Activated naive CD4-positive, alpha-beta T cell treated with anti-CD3 and anti-CD28 coated beads, Interleukin-2, amount 10 ng/mL, durations not matched to agents 7 days and 5 days (primary cell): ENCODE results near the gene FAM193A.
"Not testable (repeated sequence)": the region's sequence is repeated elsewhere in the genome, so short reads cannot be mapped to it uniquely, and the experiment has no call there.

Experiments
- CTCF ChIA-PET: fragments of 350-600 bp; sonication (Branson Sonifier 250); formaldehyde crosslinking; loops from one replicate; lab custom pipeline; 2021; ENCODE audit warnings: antibody characterized with exemption; lab: Charles Lee
- DNase-seq: peaks from one replicate; pipeline ENCODE4 v3.0.0-alpha.2; 2020
- H3K27ac Mint-ChIP-seq: one replicate; pipeline ENCODE4 v1.8.0; 2021; ENCODE audit warnings: mild to moderate bottlenecking, moderate library complexity, mixed read lengths
- H3K27me3 Mint-ChIP-seq: one replicate; pipeline ENCODE4 v1.8.0; 2021; ENCODE audit warnings: mild to moderate bottlenecking, mixed read lengths
- H3K36me3 Mint-ChIP-seq: one replicate; pipeline ENCODE4 v1.8.0; 2021; ENCODE audit warnings: mixed read lengths
- H3K4me1 Mint-ChIP-seq: one replicate; pipeline ENCODE4 v1.8.0; 2021; ENCODE audit warnings: mixed read lengths
- H3K4me3 Mint-ChIP-seq: one replicate; pipeline ENCODE4 v1.8.0; 2021; ENCODE audit warnings: mild to moderate bottlenecking, moderate library complexity, mixed read lengths
- H3K9me3 Mint-ChIP-seq: one replicate; pipeline ENCODE4 v1.8.0; 2021; ENCODE audit warnings: mixed read lengths

FAM193A gene

GRCh38 chr4:2598511-2599303, 62.3 kb downstream of the FAM193A start:
- H3K9me3 Mint-ChIP-seq: no peaks in the 10 kb centered on the region
- CTCF ChIA-PET: interaction anchor here (1.4 kb wide), 1 partner anchor 115 kb away, joined by 4 read pairs; no protein-coding TSS in a partner anchor
- DNase-seq: no peak
- peaks cover 26% of the 10 kb centered on the region for H3K36me3 Mint-ChIP-seq
- no peaks in the 10 kb centered on the region for H3K27me3 Mint-ChIP-seq
- H3K4me1 Mint-ChIP-seq: peaks cover 34% of the 10 kb centered on the region
- H3K27ac Mint-ChIP-seq: peak overlapping the region; percentile 62
- H3K4me3 Mint-ChIP-seq: no peak overlapping the region

DNA sequence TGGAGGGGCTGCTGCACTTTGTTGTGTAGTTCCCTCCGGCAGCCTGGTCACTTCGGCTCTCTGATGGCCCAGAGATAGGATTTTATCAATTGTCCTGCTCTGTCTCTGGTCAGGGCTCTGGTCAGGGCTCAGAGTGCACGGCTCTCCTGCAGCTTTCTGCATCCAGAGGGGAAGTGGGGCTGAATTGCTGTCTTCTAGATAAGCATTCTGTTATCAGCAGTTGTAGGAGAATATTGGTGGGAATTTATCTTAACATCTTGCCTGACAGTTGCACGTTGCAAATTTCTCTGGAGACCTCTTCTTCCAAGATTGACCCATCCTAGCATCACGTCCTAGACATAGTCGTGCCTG, 62.8 kb downstream of the FAM193A start:
- Mint-ChIP-seq H3K9me3 (no peaks in the 10 kb centered on the region), H3K4me3 (no peak overlapping the region), H3K27ac (peak overlapping the region; percentile 35), H3K4me1 (peaks cover 36% of the 10 kb centered on the region), H3K36me3 (peaks cover 28% of the 10 kb centered on the region), H3K27me3 (no peaks in the 10 kb centered on the region)
- no peak for DNase-seq
- CTCF ChIA-PET: interaction anchor here (1.4 kb wide), 1 partner anchor 115 kb away, joined by 4 read pairs; no protein-coding TSS in a partner anchor

- peaks cover 32% of the 10 kb centered on the region for H3K36me3 Mint-ChIP-seq
- DNase-seq: no peak
- CTCF ChIA-PET: no interaction called here
- H3K4me1 Mint-ChIP-seq: peaks cover 35% of the 10 kb centered on the region
- H3K27ac Mint-ChIP-seq: no peak overlapping the region
- no peaks in the 10 kb centered on the region for H3K9me3 Mint-ChIP-seq
- H3K27me3 Mint-ChIP-seq: no peaks in the 10 kb centered on the region
- H3K4me3 Mint-ChIP-seq: no peak overlapping the region
Measured at GRCh38 chr4:2600878-2601277, 64.4 kb downstream of the FAM193A start.

GRCh38 chr4:2604614-2605013, 68.2 kb downstream of the FAM193A start:
- Mint-ChIP-seq H3K27me3 (no peaks in the 10 kb centered on the region), H3K27ac (no peak overlapping the region), H3K4me1 (peaks cover 11% of the 10 kb centered on the region), H3K9me3 (no peaks in the 10 kb centered on the region), H3K4me3 (no peak overlapping the region), H3K36me3 (peaks cover 16% of the 10 kb centered on the region)
- CTCF ChIA-PET: no interaction called here
- no peak for DNase-seq

DNA sequence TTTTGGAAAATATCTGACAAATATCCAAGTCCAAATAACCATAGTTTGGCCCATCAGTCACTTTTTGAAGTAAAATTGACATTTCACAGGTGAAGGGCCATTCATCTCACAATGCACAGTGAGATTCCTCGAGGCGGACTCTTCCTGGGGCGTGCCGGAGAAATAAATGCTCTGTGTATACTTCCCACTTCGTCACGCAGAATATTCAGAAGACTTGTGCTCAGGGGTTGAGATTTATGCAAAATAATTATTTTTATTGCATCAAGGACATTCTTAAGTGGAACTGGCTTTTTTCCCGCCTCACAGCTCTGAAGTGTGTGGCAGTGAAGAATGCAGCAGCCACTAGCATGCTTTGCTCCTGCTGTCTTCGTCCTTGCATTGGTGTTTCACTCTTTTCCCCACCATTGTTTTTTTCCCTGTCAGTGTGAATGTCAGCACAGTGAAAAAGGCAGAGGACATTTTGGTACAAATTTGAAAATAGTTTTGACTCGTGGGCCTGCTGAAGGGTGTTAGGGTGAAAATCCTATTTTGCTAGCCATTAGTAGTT, 70.6 kb downstream of the FAM193A start:
- CTCF ChIA-PET: no interaction called here
- DNase-seq: no peak
- peaks cover 11% of the 10 kb centered on the region for H3K36me3 Mint-ChIP-seq
- peaks cover 3% of the 10 kb centered on the region for H3K4me1 Mint-ChIP-seq
- no peaks in the 10 kb centered on the region for H3K9me3 Mint-ChIP-seq
- H3K27ac Mint-ChIP-seq: no peak overlapping the region
- H3K4me3 Mint-ChIP-seq: no peak overlapping the region
- H3K27me3 Mint-ChIP-seq: no peaks in the 10 kb centered on the region

DNA sequence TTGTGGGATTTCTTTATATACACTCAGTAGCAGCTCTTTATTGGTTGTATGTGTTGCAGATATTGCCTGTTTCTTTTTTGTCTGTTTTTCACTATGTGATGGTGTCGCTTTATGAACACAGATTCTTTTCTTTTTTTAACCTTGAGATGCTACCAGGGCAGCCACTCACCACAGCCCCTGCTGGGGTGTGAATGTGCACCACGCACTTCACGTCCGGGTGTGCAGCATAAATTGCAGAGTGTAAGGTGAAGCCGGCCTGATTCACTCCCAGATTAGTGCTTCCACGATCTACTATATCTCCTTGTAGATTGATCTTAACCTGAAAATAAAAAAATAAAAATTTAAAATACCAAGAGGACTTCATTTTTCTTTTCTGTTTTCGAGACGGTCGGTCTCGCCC, 71.4 kb downstream of the FAM193A start:
- DNase-seq: no peak
- CTCF ChIA-PET: no interaction called here
- H3K9me3 Mint-ChIP-seq: no peaks in the 10 kb centered on the region
- peaks cover 11% of the 10 kb centered on the region for H3K36me3 Mint-ChIP-seq
- H3K27me3 Mint-ChIP-seq: no peaks in the 10 kb centered on the region
- peaks cover 3% of the 10 kb centered on the region for H3K4me1 Mint-ChIP-seq
- no peak overlapping the region for H3K27ac Mint-ChIP-seq
- H3K4me3 Mint-ChIP-seq: no peak overlapping the region

GRCh38 chr4:2608291-2608690, 71.8 kb downstream of the FAM193A start:
- H3K27ac Mint-ChIP-seq: no peak overlapping the region
- CTCF ChIA-PET: no interaction called here
- H3K4me3 Mint-ChIP-seq: no peak overlapping the region
- H3K36me3 Mint-ChIP-seq: peaks cover 11% of the 10 kb centered on the region
- no peaks in the 10 kb centered on the region for H3K9me3 Mint-ChIP-seq
- peaks cover 3% of the 10 kb centered on the region for H3K4me1 Mint-ChIP-seq
- no peak for DNase-seq
- no peaks in the 10 kb centered on the region for H3K27me3 Mint-ChIP-seq

- Mint-ChIP-seq H3K36me3 (peaks cover 4% of the 10 kb centered on the region), H3K4me3 (no peak overlapping the region), H3K27me3 (no peaks in the 10 kb centered on the region), H3K9me3 (no peaks in the 10 kb centered on the region), H3K27ac (no peak overlapping the region), H3K4me1 (peaks cover 2% of the 10 kb centered on the region)
- CTCF ChIA-PET: interaction anchor here (0.7 kb wide), 1 partner anchor 15 kb away, joined by 3 read pairs; no protein-coding TSS in a partner anchor
- DNase-seq: no peak
Measured at GRCh38 chr4:2615821-2616220, 79.4 kb downstream of the FAM193A start.

- CTCF ChIA-PET: no interaction called here
- Mint-ChIP-seq H3K27ac (no peak overlapping the region), H3K4me3 (no peak overlapping the region), H3K9me3 (no peaks in the 10 kb centered on the region), H3K4me1 (peaks cover 2% of the 10 kb centered on the region), H3K36me3 (peaks cover 4% of the 10 kb centered on the region), H3K27me3 (no peaks in the 10 kb centered on the region)
- DNase-seq: no peak
Measured at GRCh38 chr4:2617955-2618354, 81.5 kb downstream of the FAM193A start.

- not testable (repeated sequence) for H3K4me3 Mint-ChIP-seq
Measured at GRCh38 chr4:2618729-2619128, 82.3 kb downstream of the FAM193A start.

DNA sequence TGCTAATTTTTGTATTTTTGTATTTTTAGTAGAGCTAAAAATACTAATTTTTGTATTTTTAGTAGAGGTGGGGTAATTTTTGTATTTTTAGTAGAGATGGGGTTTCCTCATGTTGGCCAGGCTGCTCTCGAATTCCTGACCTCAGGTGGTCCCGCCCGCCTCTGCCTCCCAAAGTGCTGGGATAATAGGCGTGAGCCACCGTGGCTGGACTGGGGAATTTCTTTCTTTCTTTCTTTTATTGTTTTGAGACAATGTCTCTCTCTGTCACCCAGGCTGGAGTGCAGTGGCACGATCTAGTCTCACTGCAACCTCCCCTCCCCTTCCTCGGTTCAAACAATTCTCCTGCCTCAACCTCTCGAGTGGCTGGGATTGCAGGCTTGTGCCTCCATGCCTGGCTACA, 83.0 kb downstream of the FAM193A start:
- Mint-ChIP-seq H3K36me3 (peaks cover 4% of the 10 kb centered on the region), H3K4me3 (no peak overlapping the region), H3K4me1 (peaks cover 2% of the 10 kb centered on the region), H3K9me3 (no peaks in the 10 kb centered on the region), H3K27ac (no peak overlapping the region), H3K27me3 (no peaks in the 10 kb centered on the region)
- no peak for DNase-seq
- CTCF ChIA-PET: no interaction called here

More at GRCh38 chr4:2618729-2619128, 82.3 kb downstream of the FAM193A start:
- DNase-seq, H3K9me3 Mint-ChIP-seq, H3K36me3 Mint-ChIP-seq, H3K27ac Mint-ChIP-seq, H3K4me1 Mint-ChIP-seq, CTCF ChIA-PET, H3K27me3 Mint-ChIP-seq: not testable (repeated sequence)

- DNase-seq: no peak
- Mint-ChIP-seq H3K4me3 (no peak overlapping the region), H3K9me3 (no peaks in the 10 kb centered on the region), H3K36me3 (no peaks in the 10 kb centered on the region), H3K27me3 (no peaks in the 10 kb centered on the region), H3K4me1 (peaks cover 2% of the 10 kb centered on the region), H3K27ac (no peak overlapping the region)
- CTCF ChIA-PET: no interaction called here
Measured at GRCh38 chr4:2621419-2621818, 85.0 kb downstream of the FAM193A start.

- no peak overlapping the region for H3K27ac Mint-ChIP-seq
- CTCF ChIA-PET: no interaction called here
- DNase-seq: no peak
- no peaks in the 10 kb centered on the region for H3K9me3 Mint-ChIP-seq
- no peak overlapping the region for H3K4me3 Mint-ChIP-seq
- no peaks in the 10 kb centered on the region for H3K27me3 Mint-ChIP-seq
- peaks cover 4% of the 10 kb centered on the region for H3K36me3 Mint-ChIP-seq
- H3K4me1 Mint-ChIP-seq: peaks cover 2% of the 10 kb centered on the region
Measured at GRCh38 chr4:2623442-2623841, 87.0 kb downstream of the FAM193A start.

DNA sequence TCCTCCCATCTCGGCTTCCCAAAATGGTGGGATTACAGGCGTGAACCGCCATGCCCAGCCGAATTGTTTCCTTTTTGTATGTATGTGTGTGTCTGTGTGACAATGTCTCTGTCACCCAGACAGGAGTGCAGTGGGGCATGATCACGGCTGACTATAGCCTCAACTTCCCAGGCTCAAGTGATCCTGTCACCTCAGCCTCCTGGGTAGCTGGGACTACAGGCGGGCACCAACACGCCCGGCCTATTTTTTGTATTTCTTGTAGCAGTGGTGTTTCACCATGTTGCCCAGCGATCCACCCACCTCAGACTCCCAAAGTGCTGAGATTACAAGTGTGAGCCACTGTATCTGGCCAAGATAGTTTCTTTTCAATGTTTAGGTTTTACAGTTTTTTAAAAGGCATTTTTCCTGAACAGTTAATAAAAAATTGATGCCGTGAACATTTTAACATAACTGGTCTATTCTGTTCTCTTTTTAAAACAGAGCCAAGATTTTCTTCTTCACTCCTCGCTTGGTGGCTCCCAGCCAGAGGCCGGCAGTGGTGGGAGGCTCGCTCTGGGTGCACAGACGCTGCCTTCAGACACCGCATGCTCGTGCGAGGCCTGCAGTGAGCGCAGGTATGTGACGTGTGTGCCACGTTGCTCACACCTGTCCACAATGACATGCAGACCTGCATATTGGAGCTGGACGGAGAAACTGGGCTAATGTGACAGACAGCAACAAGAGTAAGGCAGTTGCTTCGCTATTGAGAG, 88.5 kb downstream of the FAM193A start:
- Mint-ChIP-seq H3K4me1 (no peaks in the 10 kb centered on the region), H3K27ac (no peak overlapping the region), H3K27me3 (no peaks in the 10 kb centered on the region), H3K9me3 (no peaks in the 10 kb centered on the region), H3K4me3 (no peak overlapping the region), H3K36me3 (peaks cover 6% of the 10 kb centered on the region)
- CTCF ChIA-PET: no interaction called here
- no peak for DNase-seq
